SHP77 treated with DMSO at 0.1 percent for 48 hours (cell line): ENCODE results near the gene ATP11A.

Experiments used
- DNase-seq: peaks from one replicate; lab custom pipeline; 2025; lab: John Stamatoyannopoulos, UW

ATP11A gene

GRCh38 chr13:112743451-112744167, 53.8 kb downstream of the ATP11A start:
- DNase-seq: peak; percentile 35

- DNase-seq: peak; percentile 14
Measured at GRCh38 chr13:112744168-112745021, 54.6 kb downstream of the ATP11A start.

- DNase-seq: no peak
Measured at GRCh38 chr13:112746044-112746443, 56.2 kb downstream of the ATP11A start.

- no peak for DNase-seq
Measured at GRCh38 chr13:112747256-112747655, 57.4 kb downstream of the ATP11A start.

- no peak for DNase-seq
Measured at GRCh38 chr13:112748947-112749735, 59.3 kb downstream of the ATP11A start.

GRCh38 chr13:112750570-112750969, 60.7 kb downstream of the ATP11A start:
- no peak for DNase-seq

GRCh38 chr13:112751617-112752016, 61.8 kb downstream of the ATP11A start:
- no peak for DNase-seq

GRCh38 chr13:112752211-112752610, 62.4 kb downstream of the ATP11A start:
- DNase-seq: no peak

- DNase-seq: no peak
Measured at GRCh38 chr13:112752711-112753541, 63.1 kb downstream of the ATP11A start.

- no peak for DNase-seq
Measured at GRCh38 chr13:112753833-112754232, 64.0 kb downstream of the ATP11A start.

- no peak for DNase-seq
Measured at GRCh38 chr13:112754281-112755025, 64.6 kb downstream of the ATP11A start.

- no peak for DNase-seq
Measured at GRCh38 chr13:112755331-112755730, 65.5 kb downstream of the ATP11A start.

GRCh38 chr13:112756081-112756480, 66.2 kb downstream of the ATP11A start:
- no peak for DNase-seq

- DNase-seq: no peak
Measured at GRCh38 chr13:112756511-112756966, 66.7 kb downstream of the ATP11A start.

- no peak for DNase-seq
Measured at GRCh38 chr13:112756967-112757758, 67.3 kb downstream of the ATP11A start.

- no peak for DNase-seq
Measured at GRCh38 chr13:112757759-112758086, 67.9 kb downstream of the ATP11A start.

- no peak for DNase-seq
Measured at GRCh38 chr13:112759053-112759452, 69.2 kb downstream of the ATP11A start.

GRCh38 chr13:112759827-112760226, 70.0 kb downstream of the ATP11A start:
- no peak for DNase-seq

- no peak for DNase-seq
Measured at GRCh38 chr13:112760435-112760834, 70.6 kb downstream of the ATP11A start.

- DNase-seq: no peak
Measured at GRCh38 chr13:112760931-112761330, 71.1 kb downstream of the ATP11A start.
